Loucy (cell line): ENCODE data around the gene DUSP22.

Experiments used
- EZH2phosphoT487 ChIP-seq: fragments of 200-600 bp; IDR thresholded peaks from 2 replicates; pipeline ENCODE4 v1.6.1; 2018; ENCODE audit warnings: antibody characterized with exemption, mild to moderate bottlenecking, moderate library complexity, borderline replicate concordance
- TF ChIP-seq, protein P1 (sequence below): fragments of 200-600 bp; sonication (generic); conservative IDR thresholded peaks from 2 replicates; pipeline ENCODE4 v1.5.1; 2014; ENCODE audit warnings: mild to moderate bottlenecking, antibody characterized with exemption, low read length

DNA sequence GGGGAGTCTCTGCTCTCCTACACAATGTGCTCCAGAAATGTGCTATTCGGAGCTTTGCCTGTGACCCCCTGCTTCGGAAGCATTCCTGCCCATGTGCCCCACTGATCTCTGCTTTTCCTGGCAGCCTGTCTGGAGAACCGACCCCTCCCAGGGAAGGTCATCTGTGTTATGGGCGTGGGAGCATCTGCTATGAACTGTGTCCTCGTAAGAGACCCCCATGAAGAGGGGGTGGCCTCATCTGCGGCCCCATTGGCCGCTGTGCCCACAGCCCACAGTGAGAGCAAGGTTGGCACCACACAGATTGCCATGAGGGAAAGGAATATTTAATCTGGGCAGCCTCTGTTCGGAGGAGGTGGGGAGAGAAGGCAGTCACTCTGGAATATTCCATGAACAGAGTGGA lies 66.6 kb downstream of the DUSP22 start:
- TF ChIP-seq, protein P1, sequence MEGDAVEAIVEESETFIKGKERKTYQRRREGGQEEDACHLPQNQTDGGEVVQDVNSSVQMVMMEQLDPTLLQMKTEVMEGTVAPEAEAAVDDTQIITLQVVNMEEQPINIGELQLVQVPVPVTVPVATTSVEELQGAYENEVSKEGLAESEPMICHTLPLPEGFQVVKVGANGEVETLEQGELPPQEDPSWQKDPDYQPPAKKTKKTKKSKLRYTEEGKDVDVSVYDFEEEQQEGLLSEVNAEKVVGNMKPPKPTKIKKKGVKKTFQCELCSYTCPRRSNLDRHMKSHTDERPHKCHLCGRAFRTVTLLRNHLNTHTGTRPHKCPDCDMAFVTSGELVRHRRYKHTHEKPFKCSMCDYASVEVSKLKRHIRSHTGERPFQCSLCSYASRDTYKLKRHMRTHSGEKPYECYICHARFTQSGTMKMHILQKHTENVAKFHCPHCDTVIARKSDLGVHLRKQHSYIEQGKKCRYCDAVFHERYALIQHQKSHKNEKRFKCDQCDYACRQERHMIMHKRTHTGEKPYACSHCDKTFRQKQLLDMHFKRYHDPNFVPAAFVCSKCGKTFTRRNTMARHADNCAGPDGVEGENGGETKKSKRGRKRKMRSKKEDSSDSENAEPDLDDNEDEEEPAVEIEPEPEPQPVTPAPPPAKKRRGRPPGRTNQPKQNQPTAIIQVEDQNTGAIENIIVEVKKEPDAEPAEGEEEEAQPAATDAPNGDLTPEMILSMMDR = no peak
- no peak for TF ChIP-seq EZH2phosphoT487
